ENCODE measurements around the gene LMLN. TPM values are rescaled to one million over a fixed set of nuclear protein-coding genes. Genes with fewer than 3 reads are reported as not detected.

LMLN gene
- total RNA-seq, 1 experiment from 2014 or later = 17.4 TPM

DNA sequence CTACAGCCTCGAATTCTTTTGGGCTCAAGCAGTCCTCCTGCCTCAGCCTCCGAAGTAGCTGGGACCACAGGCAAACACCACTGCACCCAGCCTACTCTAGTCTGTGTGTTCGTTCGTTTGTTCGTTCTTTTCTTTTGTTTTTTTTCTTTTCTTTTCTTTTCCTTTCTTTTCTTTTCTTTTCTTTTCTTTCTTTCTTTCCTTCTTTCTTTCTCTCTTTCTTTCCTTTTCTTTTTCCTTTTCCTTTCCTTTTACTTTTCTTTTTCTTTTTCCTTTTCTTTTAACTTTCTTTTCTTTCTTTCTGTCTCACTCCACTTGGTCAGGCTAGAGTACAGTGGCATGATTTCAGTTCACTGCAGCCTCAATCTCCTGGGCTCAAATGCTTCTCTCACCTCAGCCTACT is 36.8 kb downstream of the LMLN start:
- ChIA-PET CTCF (no interaction called here), POLR2A (ENCODE audit: low non-redundant PET) (no interaction called here)
- Histone ChIP-seq H3K4me1 (ENCODE audit: insufficient read depth, low read length, poor library complexity, severe bottlenecking) (no peaks in the 10 kb centered on the region), H3K4me3 (ENCODE audit: low read depth, low read length, poor library complexity, severe bottlenecking) (no peak overlapping the region), H3K27me3 (replicated peaks; ENCODE audit: insufficient read depth, low read depth, low read length, poor library complexity) (no peaks in the 10 kb centered on the region), H3K9me3 (ENCODE audit: low read depth, low read length, poor library complexity, severe bottlenecking) (no peaks in the 10 kb centered on the region), H3K36me3 (ENCODE audit: insufficient read depth, low read length, poor library complexity, severe bottlenecking) (no peaks in the 10 kb centered on the region), H3K27ac (ENCODE audit: low read depth, low read length, poor library complexity, severe bottlenecking) (no peak overlapping the region)
- TF ChIP-seq CTCF (conservative IDR thresholded peaks at IDR 0.05; ENCODE audit: low read depth, low read length) (no peak), EZH2 (IDR thresholded peaks at IDR 0.05; ENCODE audit: borderline replicate concordance, low read depth, low read length, poor library complexity, severe bottlenecking) (no peak)
- intact Hi-C loops (cut with micrococcal nuclease; ENCODE audit: unreplicated experiment) = no loop called here
- no peak for DNase-seq (ENCODE audit: low spot score)
- BruUV-seq (replicated peaks) = no TSS peak

DNA sequence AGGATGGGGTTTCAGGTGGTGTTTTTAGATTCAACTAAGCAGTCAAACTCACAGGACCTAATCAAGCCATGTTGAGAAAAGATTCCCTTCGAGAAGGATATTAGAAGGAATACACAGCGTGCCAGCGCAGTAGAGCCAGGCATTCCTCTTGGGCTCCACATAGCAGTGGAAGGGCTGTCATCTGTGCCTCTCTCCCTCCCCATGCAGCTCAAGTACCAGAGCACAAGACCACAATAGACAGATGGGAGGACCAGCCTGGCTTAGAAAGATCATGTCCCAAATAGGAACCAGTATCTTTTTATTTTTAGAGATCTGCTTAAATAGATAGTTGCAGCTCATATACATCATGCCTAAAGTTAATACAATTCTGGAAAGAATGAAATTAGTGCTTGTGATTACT is 37.9 kb downstream of the LMLN start:
- H3K9me3 ChIP-seq (ENCODE audit: low read depth, low read length, poor library complexity, severe bottlenecking) = no peaks in the 10 kb centered on the region
- TF ChIP-seq CTCF (conservative IDR thresholded peaks at IDR 0.05; ENCODE audit: low read depth, low read length) (no peak), EZH2 (IDR thresholded peaks at IDR 0.05; ENCODE audit: borderline replicate concordance, low read depth, low read length, poor library complexity, severe bottlenecking) (no peak)
- ChIA-PET CTCF (interaction anchor here (0.6 kb wide), 1 partner anchor 90 kb away, joined by 10 read pairs; no protein-coding TSS in a partner anchor), POLR2A (ENCODE audit: low non-redundant PET) (no interaction called here)
- BruUV-seq (replicated peaks) = no TSS peak
- H3K4me3 ChIP-seq (ENCODE audit: low read depth, low read length, poor library complexity, severe bottlenecking) = no peak overlapping the region
- H3K27ac ChIP-seq (ENCODE audit: low read depth, low read length, poor library complexity, severe bottlenecking) = no peak overlapping the region
- no peaks in the 10 kb centered on the region for H3K4me1 ChIP-seq (ENCODE audit: insufficient read depth, low read length, poor library complexity, severe bottlenecking)
- no peak for DNase-seq (ENCODE audit: low spot score)
- no peaks in the 10 kb centered on the region for H3K27me3 ChIP-seq (replicated peaks; ENCODE audit: insufficient read depth, low read depth, low read length, poor library complexity)
- intact Hi-C loops (cut with micrococcal nuclease; ENCODE audit: unreplicated experiment) = no loop called here
- H3K36me3 ChIP-seq (ENCODE audit: insufficient read depth, low read length, poor library complexity, severe bottlenecking) = no peaks in the 10 kb centered on the region

- H3K4me1 ChIP-seq (ENCODE audit: insufficient read depth, low read length, poor library complexity, severe bottlenecking) = no peaks in the 10 kb centered on the region
- no peak for DNase-seq (ENCODE audit: low spot score)
- no peak overlapping the region for H3K4me3 ChIP-seq (ENCODE audit: low read depth, low read length, poor library complexity, severe bottlenecking)
- H3K36me3 ChIP-seq (ENCODE audit: insufficient read depth, low read length, poor library complexity, severe bottlenecking) = no peaks in the 10 kb centered on the region
- intact Hi-C loops (cut with micrococcal nuclease; ENCODE audit: unreplicated experiment) = no loop called here
- POLR2A ChIA-PET (ENCODE audit: low non-redundant PET) = no interaction called here
- no TSS peak for BruUV-seq (replicated peaks)
- CTCF ChIA-PET = no interaction called here
- H3K9me3 ChIP-seq (ENCODE audit: low read depth, low read length, poor library complexity, severe bottlenecking) = no peaks in the 10 kb centered on the region
- TF ChIP-seq CTCF (conservative IDR thresholded peaks at IDR 0.05; ENCODE audit: low read depth, low read length) (no peak), EZH2 (IDR thresholded peaks at IDR 0.05; ENCODE audit: borderline replicate concordance, low read depth, low read length, poor library complexity, severe bottlenecking) (no peak)
- no peak overlapping the region for H3K27ac ChIP-seq (ENCODE audit: low read depth, low read length, poor library complexity, severe bottlenecking)
- H3K27me3 ChIP-seq (replicated peaks; ENCODE audit: insufficient read depth, low read depth, low read length, poor library complexity) = no peaks in the 10 kb centered on the region
These were observed 57.1 kb downstream of the LMLN start for GRCh38 chr3:198017090-198017489.

Data from A673 (cell line).